GM19193 (cell line): Measurements from ENCODE around the gene C4orf50.

Source experiments
- POLR2A ChIP-seq: IDR thresholded peaks from 4 replicates; pipeline ENCODE4 v1.6.1; 2011; ENCODE audit not compliant: insufficient read depth, insufficient read length; ENCODE audit errors: extremely low read depth

The C4orf50 gene

DNA sequence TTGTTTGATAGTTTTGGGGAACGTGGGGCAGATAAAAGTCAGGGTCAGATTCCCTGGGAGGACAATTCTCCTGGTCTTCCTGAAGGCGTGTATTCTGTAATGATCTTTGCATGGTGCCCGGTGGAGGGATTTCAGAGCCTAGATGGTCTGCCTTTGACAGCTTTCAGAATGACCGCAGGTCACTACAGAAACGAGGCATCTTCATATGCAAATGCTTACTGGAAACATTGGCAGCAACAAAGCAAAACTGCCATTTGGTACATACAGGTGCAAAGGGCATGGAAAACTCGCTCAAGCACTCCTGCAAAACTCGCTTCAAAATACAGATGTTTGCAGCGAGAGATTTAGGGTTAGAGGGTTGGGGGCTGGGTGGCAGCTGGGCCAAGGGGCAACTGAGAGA, 8.8 kb downstream of the C4orf50 start:
- no peak for TF ChIP-seq POLR2A

DNA sequence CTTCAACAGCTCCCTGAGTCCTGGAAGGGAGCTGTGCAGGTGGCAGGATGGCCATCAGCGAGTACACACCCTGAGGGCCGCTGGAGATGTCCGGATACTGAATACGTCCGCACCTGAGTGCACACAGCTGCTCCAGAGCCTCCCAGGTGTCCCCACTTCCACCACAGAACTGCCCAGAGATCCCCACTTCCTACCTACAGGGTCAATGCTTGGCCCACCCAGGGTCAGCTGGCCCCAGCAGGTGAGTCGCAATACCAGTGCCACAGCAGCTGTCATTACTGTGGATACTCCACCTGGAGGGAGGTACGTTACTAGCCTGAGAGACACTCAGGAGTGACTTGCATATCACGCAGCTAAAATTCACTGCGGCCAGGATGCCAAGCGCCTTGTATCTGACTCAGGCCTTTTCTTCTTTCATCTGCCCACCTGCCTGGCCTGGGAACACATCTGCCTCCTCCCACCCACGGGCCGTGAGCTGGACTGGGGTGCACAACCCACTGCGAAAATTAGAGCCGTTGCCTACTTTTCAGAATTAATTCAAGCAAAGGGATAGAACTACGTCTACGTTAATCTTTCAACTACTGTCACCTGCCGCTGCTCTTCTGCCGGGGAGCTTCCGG, 9.4 kb downstream of the C4orf50 start:
- no peak for TF ChIP-seq POLR2A

DNA sequence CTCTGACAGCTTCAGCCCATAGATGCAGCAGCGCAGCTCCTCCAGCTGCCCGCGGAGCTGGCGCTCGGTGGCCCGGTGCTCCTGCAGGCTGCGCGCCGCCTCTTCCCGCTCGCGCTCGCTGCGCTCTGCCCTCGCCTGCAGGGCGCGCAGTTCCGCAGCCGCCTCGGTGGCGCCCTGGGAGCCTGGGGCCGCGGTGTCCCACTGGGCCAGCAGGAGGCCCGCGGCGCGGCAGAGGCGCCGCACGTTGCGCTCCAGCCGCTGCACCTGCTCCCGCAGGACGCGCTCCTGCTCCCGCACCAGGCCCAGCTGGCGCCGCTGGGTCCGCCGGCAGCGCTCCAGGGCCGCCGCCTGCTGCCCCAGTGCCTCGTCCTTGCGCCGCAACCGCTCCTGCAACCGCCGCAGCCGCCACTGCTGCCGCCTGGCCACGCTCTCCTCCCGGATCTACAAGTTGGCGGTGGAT, 10.1 kb downstream of the C4orf50 start:
- no peak for TF ChIP-seq POLR2A

DNA sequence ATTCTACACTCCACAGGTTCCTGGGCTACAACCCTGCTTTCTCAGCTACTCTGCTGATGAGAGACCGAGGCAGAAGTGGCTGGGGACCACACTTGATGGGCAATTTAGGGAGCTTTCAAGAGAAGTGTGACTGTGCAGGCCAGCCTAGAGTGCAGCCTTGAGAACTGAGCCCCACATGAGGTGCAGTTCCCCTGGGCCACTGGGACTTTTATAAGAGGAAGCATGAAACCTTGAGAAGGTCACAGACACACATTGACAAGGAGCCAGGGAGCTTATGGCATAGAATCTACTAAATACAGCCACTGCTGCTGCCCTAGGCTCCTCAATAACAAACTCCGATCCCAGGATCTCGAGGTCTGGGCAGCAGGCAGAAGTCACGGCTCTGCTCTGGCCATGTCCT, 13.1 kb downstream of the C4orf50 start:
- TF ChIP-seq POLR2A, result no peak

DNA sequence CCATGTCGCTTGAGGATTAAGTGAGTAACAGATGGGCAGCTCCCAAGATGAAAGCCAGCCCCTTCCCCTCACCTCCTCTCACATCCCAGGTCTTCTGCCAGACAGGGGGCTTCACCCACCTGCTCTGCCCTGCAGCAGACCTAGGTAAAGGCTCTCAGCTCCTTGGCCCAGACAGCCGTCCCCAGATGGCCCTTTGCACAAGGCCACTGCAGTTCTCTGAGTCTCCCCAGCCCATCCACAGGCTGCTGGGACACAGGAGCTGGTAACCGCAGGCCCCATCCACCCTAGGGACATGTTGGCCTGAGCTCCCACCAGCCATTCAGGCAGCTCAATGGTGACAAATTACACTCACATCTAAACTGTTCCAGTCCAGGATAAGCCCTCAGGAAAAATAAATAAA, 15.3 kb downstream of the C4orf50 start:
- TF ChIP-seq POLR2A, result no peak

DNA sequence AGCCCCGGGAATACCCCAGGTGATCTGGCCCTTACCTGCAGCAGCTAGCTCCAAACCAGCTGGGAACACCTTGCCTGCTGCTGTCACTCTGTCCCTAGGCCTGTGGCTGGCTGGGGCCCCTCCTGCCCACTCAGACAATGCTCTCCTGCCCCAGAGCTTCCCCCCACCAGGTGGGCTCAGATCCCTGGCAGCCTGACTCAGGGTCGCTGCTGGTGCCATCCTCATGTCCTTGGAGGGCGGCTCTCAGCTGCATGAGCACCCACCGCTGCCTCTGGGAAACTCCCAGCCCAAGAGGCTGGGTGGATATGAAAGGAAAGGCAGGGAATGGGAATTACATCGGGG, 15.8 kb downstream of the C4orf50 start:
- no peak for TF ChIP-seq POLR2A

DNA sequence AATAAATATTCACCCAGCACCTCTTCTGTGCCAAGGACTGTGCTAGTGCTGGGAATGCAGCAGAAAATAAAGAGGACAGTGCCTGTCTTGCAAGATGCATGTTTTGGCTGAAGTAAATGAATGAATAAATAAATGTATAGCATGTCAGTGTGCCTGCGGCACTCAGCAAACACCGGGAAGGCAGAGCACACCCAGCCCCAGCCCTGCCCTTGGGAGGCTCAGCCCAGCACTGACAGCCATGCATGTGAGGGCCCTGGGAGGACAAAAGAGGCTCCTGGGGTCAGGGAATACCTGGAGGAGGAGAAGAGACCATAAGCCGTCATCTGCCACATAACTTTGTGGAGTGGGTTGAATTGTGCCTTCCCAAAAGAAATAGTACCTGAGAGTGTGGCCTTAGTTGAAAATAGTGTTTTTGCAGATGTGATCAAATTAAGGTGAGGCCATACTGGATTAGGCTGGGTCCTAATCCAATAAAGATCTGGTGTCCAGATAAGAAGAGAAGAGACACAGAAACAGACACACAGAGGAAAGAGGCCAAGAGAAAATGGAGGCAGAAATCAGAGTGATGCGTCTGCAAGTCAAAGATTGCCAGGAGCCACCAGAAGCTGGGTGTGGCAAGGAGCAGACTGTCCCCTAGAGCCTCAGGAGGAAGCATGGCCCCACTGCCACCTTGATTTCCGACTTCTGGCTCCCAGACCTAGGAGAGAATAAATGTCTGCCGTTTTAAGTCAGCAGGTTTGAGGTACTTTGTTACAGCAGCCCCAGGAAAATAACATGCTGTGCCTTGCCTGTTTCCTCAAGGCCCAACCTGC, 16.3 kb downstream of the C4orf50 start:
- TF ChIP-seq POLR2A, result no peak

DNA sequence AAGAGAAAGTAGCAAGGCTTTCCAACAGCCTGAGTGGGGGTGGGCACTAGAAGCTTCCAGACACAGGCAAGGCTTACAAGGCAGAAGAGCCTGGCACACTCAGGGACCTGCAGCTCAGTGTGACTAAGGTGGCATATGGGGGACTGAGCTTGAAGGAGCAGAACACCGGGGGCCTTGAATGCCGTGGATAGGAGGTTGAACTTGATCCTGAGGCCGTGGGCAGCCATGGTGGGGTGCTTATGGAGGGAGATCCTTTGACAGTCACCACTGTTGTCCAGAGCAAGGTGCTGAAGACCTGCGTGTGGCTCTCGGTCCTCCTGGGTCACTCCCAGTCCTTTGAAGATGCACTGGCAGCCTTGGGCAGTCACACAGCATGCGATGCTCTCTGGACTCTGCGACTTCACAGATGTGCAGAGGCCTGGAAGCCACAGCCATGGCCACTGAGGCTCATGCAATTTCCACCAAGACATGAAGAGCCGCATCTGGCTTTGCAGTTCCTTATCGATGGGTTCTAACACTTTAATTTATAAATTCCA, 18.3 kb downstream of the C4orf50 start:
- TF ChIP-seq POLR2A, result no peak

DNA sequence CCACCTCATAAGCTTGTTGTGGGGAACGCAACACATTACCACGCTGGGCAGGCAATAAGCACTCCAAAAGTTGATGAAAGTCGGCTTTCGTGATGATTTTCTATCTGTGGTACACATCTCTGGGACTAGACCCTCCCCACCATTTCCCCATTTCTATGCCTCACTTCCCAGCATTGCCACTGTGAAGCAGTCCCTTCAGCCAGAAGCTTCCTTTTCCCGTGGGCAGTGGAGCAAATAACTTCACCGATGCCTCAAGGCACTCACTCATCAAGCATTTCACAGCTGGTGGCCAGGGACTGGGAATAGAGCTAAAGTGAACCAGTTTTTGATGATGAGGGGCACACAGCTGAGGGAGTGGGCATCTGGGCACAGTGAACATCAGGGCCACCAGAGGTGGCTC, 18.9 kb downstream of the C4orf50 start:
- TF ChIP-seq POLR2A, result no peak

DNA sequence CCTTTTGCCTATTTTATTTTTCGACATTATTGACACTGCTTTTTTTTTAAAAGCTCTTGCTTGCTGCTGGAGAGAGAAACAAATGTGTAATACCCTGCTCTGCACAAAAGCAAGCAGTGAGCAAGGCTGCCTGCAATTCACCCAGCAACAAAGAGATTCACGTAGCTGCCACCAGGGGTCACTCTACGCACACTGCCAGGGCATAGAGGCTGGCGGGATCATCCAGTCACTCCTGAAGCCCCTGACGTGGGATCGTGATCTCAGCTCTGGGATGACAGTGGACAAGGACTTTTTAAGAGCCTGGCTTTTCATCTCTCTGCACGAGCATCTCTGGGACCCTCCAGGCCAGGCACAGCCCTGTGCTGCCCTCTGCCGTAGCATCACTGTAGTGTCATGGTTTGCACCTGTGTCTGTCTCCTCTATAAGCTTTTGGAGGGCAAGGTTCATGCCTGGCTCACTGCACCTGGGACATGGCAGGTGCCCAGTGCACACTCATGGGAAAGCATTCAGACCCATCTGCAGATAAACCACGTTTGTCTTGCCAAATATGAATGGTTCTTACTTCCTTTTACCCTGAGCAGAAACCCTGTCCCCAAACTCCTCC, 19.8 kb downstream of the C4orf50 start:
- TF ChIP-seq POLR2A, result no peak

DNA sequence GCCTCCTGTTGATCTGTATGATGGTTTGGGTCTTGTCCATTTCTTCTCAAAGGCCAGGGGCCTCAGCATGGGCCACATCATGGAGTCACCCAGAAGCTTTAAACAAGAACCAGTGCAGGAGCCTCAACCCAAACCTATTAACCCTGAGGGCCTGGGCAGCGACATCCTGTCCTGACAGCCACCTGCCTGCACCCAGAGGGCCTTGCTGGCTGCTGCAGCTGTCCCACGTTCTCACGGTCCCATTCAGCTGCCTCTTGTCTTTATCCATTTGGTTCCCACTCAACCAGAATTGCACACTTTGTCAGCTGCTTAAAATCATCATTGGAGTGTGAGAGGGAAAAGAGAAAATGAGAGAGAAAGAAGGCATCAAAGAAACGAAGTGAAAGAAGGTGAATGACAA, 21.6 kb downstream of the C4orf50 start:
- no peak for TF ChIP-seq POLR2A

DNA sequence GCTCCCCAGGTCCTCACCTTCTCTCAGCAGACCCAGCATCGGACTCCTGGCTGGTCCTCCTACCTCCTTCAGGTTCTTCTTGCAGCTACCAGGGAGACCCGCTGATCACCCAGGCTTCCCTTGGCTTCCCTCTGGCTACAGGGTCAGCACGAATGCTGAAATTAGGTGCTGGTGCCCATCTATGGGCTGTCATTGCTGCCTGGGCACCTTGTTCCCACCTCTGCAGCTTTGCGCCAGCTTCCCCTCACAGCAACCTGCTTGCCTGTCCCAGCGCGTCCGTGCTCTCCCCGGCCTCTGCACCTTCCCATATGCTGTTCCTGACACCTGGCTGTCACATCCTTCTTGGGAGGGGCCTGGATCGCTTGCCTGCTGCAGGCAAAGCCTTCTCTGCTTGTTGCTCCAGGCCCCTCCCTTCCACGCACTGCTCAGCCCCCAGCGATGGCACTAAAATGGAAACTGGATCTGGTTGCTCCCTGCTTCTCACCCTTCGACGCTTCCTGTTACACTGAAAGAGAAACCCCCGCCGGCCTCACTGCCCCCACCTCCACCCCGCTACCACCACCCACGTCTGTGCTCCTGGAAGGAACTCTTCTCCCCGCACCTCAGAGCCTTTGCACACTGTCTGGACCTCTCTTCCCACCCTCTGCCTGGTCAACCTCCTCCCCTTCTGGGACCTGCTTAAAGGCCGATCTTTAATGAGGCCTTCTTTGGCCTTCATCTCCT, 22.2 kb downstream of the C4orf50 start:
- no peak for TF ChIP-seq POLR2A

DNA sequence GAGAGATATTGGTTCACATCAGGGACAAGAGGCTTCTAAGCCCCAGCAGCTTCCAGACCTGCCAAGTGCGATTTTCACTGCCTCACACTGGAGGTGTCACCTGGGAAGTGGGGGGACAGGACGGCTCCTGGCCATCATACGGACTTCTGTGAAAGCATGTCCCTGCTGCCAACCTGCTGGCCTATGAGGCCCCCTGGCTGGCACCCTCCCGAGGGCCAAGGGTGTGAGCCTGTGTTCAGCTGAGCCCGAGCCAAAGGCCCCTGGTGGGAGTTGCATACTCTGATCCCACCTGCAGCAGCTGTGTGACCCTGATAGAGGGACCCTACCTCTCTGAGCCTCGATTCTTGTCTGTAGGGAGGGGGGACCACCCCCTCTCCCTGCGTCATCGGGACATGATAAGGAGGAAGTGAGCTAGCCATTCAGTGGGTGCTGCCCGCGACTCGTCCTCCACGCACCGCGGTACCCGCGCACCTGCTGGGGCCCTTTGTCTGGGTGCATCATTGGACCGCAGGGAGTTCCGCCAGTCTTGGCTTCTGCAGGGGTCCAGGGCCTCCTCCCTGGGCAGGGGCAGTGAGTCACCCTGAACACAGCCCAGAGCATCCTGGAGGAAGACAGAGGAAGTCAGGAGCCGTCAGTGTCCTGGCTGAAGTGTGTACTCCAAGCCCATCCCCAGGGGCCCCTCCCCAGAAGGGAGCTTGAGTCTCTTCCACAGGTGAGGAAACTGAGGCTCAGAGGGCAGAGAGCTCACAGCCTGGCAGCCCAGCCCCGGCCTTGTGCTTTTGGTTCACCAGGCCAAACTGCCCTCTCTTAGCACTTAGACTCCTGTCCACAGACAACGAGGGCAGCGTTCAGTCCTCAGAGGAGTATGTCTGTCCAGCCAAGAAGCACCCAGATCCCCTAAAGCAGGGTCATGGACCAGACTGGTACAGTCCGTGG, 24.1 kb downstream of the C4orf50 start:
- no peak for TF ChIP-seq POLR2A

DNA sequence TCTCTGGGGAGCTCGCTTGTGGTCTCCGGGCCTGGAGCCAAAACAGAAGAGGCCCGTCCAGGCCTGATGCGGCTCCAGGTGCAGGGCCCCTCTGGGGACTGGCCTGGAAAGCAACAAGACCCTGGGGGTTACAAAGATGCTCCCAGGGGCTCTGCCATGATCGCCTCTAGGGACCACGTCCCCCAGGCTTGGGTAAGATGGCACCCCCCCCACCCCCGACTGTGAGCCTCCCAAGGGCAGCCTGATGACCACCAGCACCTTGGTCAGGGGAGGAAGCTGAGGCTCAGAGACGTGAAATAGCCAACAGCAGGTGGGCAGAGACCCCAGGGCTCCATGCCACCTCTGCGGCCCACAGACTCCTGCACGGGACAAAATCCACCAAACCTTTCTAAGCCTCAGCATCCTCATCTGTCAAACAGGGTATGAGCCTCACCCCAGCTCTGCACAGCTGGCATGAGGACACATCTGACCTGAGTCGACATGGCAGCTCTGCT, 25.4 kb downstream of the C4orf50 start:
- no peak for TF ChIP-seq POLR2A
